Adipose tissue (tissue), 3 donors: Measurements from ENCODE around the gene PLA2G2F. TPM values are rescaled to one million over a fixed set of nuclear protein-coding genes. Genes with fewer than 3 reads are reported as not detected.

ENCODE experiments used
- H3K27ac ChIP-seq: one replicate; pipeline ENCODE4 v1.5.1; 2013; ENCODE audit warnings: low read depth, low read length
- WGBS, 3 donors: extraction: QIAGEN DNeasy Blood & Tissue Kit; methylation state at CpG; one replicate each; pipeline ENCODE4 v1.1.7; 2013; 5-methylcytosine and 5-hydroxymethylcytosine counted together
- polyA plus RNA-seq, 3 donors: library from polyadenylated mRNA; stranded (reverse); fragments of 200-250 nt; gene quantifications; one replicate each; pipeline ENCODE4 v1.2.3, GENCODE V29; 2013
- donor health status: healthy with polysubstance abuse.
- donor health status: Bipolar disorder and iron deficiency.
- donor health status: healthy.

Gene PLA2G2F
- polyA plus RNA-seq, 3 donors, result not detected

DNA sequence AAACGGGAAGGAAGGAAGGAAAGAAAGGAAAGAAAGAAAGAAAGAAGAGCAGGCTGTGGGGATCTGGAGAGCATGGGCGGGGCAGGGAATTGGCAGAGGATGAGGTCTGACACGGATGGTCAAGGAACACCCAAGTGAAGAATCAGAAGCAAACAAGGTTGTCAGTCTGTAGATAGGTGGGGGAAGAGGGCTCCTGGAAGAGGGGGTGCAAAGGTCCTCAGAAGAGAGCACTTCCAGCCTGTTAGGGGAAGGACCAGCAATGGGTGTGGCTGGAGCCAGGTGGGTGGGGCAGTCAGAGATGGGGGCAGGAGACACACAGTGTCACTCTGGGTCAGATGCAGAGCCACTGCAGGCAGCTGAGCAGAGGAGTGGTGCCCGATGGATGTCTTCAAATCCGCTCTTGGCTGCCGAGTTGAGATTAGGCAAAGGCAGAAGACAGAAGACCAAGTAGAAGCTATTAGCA lies 58.2 kb downstream of the PLA2G2F start:
- no peak overlapping the region for H3K27ac ChIP-seq
- 61 to 77% (median 67%) methylated on average over 5 to 6 of the region's 6 CpGs for WGBS, 3 donors

DNA sequence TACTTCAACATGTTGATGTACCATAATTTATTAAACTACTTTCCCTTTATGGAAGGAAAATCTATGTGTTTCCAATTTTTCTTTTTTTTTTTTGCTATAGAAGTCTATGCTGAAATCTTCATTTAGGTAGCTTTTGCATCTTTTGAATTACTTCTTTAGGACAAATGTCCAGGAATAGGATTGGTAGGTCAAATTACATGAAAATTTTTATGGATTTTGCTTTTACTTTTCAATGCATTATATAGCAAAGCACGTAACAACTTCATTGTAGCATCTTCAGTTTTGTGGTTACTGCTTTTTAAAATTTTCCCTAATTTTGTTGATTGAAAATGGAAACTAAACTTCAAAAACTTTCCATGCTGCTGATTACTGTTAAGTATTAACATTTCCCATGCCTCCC lies 59.2 kb downstream of the PLA2G2F start:
- 44 to 89% (median 85%) methylated on average over 1 of the region's 1 CpG for WGBS, 3 donors
- no peak overlapping the region for H3K27ac ChIP-seq

DNA sequence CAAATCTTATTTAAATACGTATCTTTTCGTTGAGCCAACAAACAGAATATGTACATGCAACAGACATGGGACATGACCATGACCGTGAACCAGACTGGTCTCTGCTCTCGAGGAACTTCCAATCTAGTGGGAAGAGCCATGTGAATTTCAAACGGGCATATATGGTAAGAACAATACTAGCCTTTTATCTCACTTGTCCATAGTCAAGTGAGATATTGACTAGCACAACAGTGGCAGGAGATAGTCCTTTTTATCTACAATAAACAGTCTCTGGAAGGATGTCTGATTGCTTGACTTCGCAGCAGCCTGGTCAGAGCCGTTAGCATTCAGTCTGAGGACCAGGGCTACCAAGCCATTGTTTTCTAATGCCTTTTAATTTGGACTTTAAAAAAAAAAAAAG lies 59.8 kb downstream of the PLA2G2F start:
- no peak overlapping the region for H3K27ac ChIP-seq
- WGBS, 3 donors, result 56 to 70% (median 60%) methylated on average over 7 of the region's 7 CpGs

DNA sequence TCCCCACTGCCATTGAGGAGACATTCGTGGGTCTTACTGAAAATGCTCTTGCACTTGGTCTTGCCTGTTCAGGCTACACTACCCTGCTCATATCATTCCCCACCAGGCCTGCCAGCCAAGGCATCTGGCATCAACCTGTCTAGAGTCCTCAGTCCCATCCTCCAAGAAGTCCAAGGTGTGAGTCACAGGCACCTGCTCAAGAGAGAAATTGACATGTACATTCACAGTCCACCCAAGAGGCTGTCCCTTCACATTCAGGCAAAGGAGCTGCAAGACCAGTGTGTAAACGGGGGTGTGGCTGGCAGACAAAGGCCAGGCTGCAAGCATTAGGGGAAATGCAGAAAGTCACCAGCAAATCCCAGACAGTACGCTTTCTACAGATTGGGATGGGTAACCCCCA lies 60.3 kb downstream of the PLA2G2F start:
- no peak overlapping the region for H3K27ac ChIP-seq
- WGBS, 3 donors, result 33 to 54% (median 42%) methylated on average over 3 of the region's 3 CpGs

DNA sequence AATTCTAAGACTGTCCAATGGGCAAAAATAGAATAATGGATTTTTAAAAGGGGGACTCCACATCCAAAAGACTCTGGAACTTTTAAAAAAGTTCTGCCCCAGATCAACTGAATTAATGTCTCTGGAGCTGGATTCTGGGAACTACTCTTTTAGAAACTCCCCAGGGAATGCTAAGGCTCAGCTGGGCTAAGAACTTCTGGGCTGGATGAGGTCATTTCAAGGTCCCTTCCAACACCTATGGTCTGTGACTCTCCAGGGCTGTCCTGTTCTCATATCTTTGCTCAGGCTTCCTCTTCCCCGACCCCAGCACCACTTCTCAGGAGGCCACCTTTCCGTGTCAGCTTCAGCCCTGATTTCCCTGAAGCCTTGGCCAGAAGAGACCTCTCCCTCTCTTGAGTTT lies 60.7 kb downstream of the PLA2G2F start:
- no peak overlapping the region for H3K27ac ChIP-seq
- 50 to 61% (median 55%) methylated on average over 2 of the region's 2 CpGs for WGBS, 3 donors

Other genes starting within 250 kb of the PLA2G2F start
- gene PLA2G2E, start 215.7 kb upstream of the PLA2G2F start, polyA plus RNA-seq, result not detected
- 1,000 to 10,000 TPM in 2 of 3 donors, 10 to 100 TPM in 1; 94.3 to 1,598 (median 1,126) TPM for gene PLA2G2A, start 159.7 kb upstream of the PLA2G2F start, polyA plus RNA-seq
- 10 to 100 TPM in 1 of 3 donors, 1 to 10 TPM in 1, under 1 TPM in 1; 0.52 to 45.0 (median 6.1) TPM for gene PLA2G5, start 69.1 kb upstream of the PLA2G2F start, polyA plus RNA-seq
- under 1 TPM in 1 of 3 donors, not detected in 2; 0.01 TPM for gene PLA2G2D, start 19.8 kb upstream of the PLA2G2F start, polyA plus RNA-seq
- gene UBXN10, start 46.8 kb downstream of the PLA2G2F start, polyA plus RNA-seq, result under 1 TPM; 0.24 to 0.68 (median 0.34) TPM
- gene PLA2G2C, start 47.2 kb downstream of the PLA2G2F start, polyA plus RNA-seq, result not detected
- under 1 TPM in 1 of 3 donors, not detected in 2; 0.07 TPM for gene VWA5B1, start 151.6 kb downstream of the PLA2G2F start, polyA plus RNA-seq